Endothelial cell of umbilical vein (primary cell): ENCODE data around the gene DTX2. TPM values are rescaled to one million over a fixed set of nuclear protein-coding genes. Genes with fewer than 3 reads are reported as not detected.
A peak's percentile ranks its signal among the peaks of the same experiment; 100 is the strongest.
"Not testable (repeated sequence)": the region's sequence is repeated elsewhere in the genome, so short reads cannot be mapped to it uniquely, and the experiment has no call there.

Source experiments
- BruUV-seq: library from RNA; stranded (reverse); fragments of 400-500 nt; replicated peaks from 2 replicates; lab custom pipeline; 2021; lab: Mats Ljungman, UMichigan
- CTCF ChIA-PET: fragments of 300-600, 350-600 bp; sonication (Branson Sonifier 250); formaldehyde crosslinking; loops from one replicate; lab custom pipeline; 2021; ENCODE audit warnings: antibody characterized with exemption, inconsistent platforms; lab: Charles Lee
- POLR2A ChIA-PET: fragments of 300-600, 350-600 bp; sonication (Branson Sonifier 250); formaldehyde crosslinking; loops from one replicate; lab custom pipeline; 2021; ENCODE audit warnings: antibody characterized with exemption, inconsistent platforms; lab: Charles Lee
- DNase-seq: peaks from one replicate; pipeline ENCODE4 v3.0.0-alpha.2; 2011; ENCODE audit warnings: low read depth, low spot score
- FAIRE-seq: peaks from 2 replicates; lab custom pipeline; 2011; peaks lifted over from hg19 to GRCh38; lab: Jason Lieb, UNC
- H2AFZ ChIP-seq: 2 replicates; pipeline ENCODE4 v1.6.0; 2012; ENCODE audit warnings: low read depth, low read length, control low read depth, inconsistent platforms
- H3K27ac ChIP-seq: 2 replicates; pipeline ENCODE4 v1.5.1; 2011; ENCODE audit warnings: low read depth, mild to moderate bottlenecking, control low read depth, low read length, moderate library complexity; ENCODE audit not compliant: insufficient read depth
- H3K27me3 ChIP-seq, 2 experiments: 2 replicates each; pipeline versions ENCODE4 v1.6.0 to v1.6.1; 2011; ENCODE audit warnings: low read length in 2 of 2, mixed read lengths in 1 of 2; ENCODE audit not compliant: control insufficient read depth in 2 of 2, insufficient read depth in 2 of 2
- H3K36me3 ChIP-seq, 2 experiments: 2 replicates in 1 of 2; 3 replicates in 1 of 2; pipeline ENCODE4 v1.5.1; 2011; ENCODE audit warnings: low read length in 2 of 2, mild to moderate bottlenecking in 1 of 2, moderate library complexity in 1 of 2; ENCODE audit not compliant: control insufficient read depth in 2 of 2, insufficient read depth in 2 of 2; ENCODE audit errors: extremely low read depth in 1 of 2
- H3K4me1 ChIP-seq: 3 replicates; pipeline ENCODE4 v1.5.1; 2011; ENCODE audit warnings: mild to moderate bottlenecking, low read length; ENCODE audit not compliant: control insufficient read depth, insufficient read depth; ENCODE audit errors: extremely low read depth
- H3K4me2 ChIP-seq: 2 replicates; pipeline ENCODE4 v1.6.1; 2011; ENCODE audit warnings: low read length, control low read depth, mixed read lengths; ENCODE audit not compliant: insufficient read depth
- H3K4me3 ChIP-seq, 3 experiments: fragments of 200-600 bp in 1 of 3; sonication (generic), shearing (Covaris generic) in 1 of 3; replicated peaks in 1 of 3; 2 replicates each; pipeline ENCODE4 v1.5.1; 2011 to 2016; ENCODE audit warnings: control low read depth in 3 of 3, low read length in 3 of 3, mild to moderate bottlenecking in 2 of 3, inconsistent platforms in 1 of 3, low read depth in 1 of 3, moderate library complexity in 1 of 3; ENCODE audit not compliant: insufficient read depth in 1 of 3
- H3K79me2 ChIP-seq: 2 replicates; pipeline ENCODE4 v1.6.0; 2012; ENCODE audit warnings: low read length, inconsistent platforms; ENCODE audit not compliant: control insufficient read depth, insufficient read depth
- H3K9ac ChIP-seq: replicated peaks from 2 replicates; pipeline ENCODE3; 2011; ENCODE audit warnings: low read length, control low read depth; ENCODE audit not compliant: insufficient read depth; ENCODE audit errors: extremely low read depth
- H3K9me1 ChIP-seq: replicated peaks from 3 replicates; pipeline ENCODE4 v1.6.0; 2011; ENCODE audit warnings: mild to moderate bottlenecking, low read length; ENCODE audit not compliant: control insufficient read depth, insufficient read depth; ENCODE audit errors: extremely low read depth
- H3K9me3 ChIP-seq: replicated peaks from 2 replicates; pipeline ENCODE4 v1.5.1; 2012; ENCODE audit warnings: low read length, inconsistent platforms; ENCODE audit not compliant: control insufficient read depth, insufficient read depth
- H4K20me1 ChIP-seq: replicated peaks from 2 replicates; pipeline ENCODE3; 2011; ENCODE audit warnings: mild to moderate bottlenecking, low read length; ENCODE audit not compliant: control insufficient read depth, insufficient read depth; ENCODE audit errors: extremely low read depth
- dilution Hi-C: fragments of 300-500 bp; cut with MboI; formaldehyde crosslinking; loops from one replicate; pipeline ENCODE4 v1.15.0; 2019; ENCODE audit warnings: low sequenced_read_pairs; ENCODE audit not compliant: extremely low pct_ligation_motif_present
- intact Hi-C: fragments of 100-400 bp; cut with micrococcal nuclease; formaldehyde crosslinking; loops from one replicate; pipeline ENCODE4 v1.10.0; 2022
- polyA plus RNA-seq, 4 experiments: library from polyadenylated mRNA; depleted of rRNA in 3 of 4; stranded (reverse) in 3 of 4; unstranded in 1 of 4; fragments of >200 nt; gene quantifications; 2 replicates each; pipeline versions ENCODE4 v1.2.1 to v1.2.3, GENCODE V29; 2011 to 2012; ENCODE audit warnings: missing spikeins in 1 of 4
- total RNA-seq: library from RNA; stranded (reverse); gene quantifications from 2 replicates; pipeline ENCODE4 v1.2.3, GENCODE V29; 2021

Gene DTX2
- total and polyA plus RNA-seq, 2 donors (not counting 3 experiments of a cell fraction or from before 2014, with no cell fraction given), result 8.5 to 17.1 TPM

DNA sequence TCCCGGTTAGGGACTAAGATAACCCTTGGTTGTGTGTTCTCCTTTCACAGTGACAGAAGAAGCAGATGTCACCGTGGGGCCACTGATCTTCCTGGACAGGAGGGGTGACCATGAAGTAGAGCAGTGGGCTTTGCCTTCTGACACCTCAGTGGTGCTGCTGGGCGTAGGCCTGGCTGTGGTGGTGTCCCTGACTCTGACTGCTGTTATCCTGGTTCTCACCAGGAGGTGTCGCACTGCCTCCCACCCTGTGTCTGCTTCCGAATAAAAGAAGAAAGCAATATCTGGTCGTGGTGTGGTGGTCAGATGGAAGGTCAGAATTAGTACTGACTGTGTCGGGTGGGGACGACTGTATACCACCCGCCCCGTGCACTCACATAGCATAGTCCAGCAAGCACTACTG, 19.7 kb upstream of the DTX2 start:
- H3K4me2 ChIP-seq, dilution Hi-C loops, H3K36me3 ChIP-seq, H3K27me3 ChIP-seq, H2AFZ ChIP-seq, H3K9me3 ChIP-seq, H4K20me1 ChIP-seq, H3K4me3 ChIP-seq, DNase-seq, H3K79me2 ChIP-seq, H3K9me1 ChIP-seq, intact Hi-C loops, H3K9ac ChIP-seq, CTCF ChIA-PET, H3K4me1 ChIP-seq, POLR2A ChIA-PET, BruUV-seq, H3K27ac ChIP-seq: not testable (repeated sequence)
- peak; percentile 96 for FAIRE-seq

GRCh38 chr7:76442664-76443446, 18.7 kb upstream of the DTX2 start:
- FAIRE-seq, H3K9me3 ChIP-seq, POLR2A ChIA-PET, CTCF ChIA-PET, H3K27me3 ChIP-seq, H3K36me3 ChIP-seq, H4K20me1 ChIP-seq, dilution Hi-C loops, H3K79me2 ChIP-seq, DNase-seq, H3K9ac ChIP-seq, BruUV-seq, H2AFZ ChIP-seq, H3K4me3 ChIP-seq, H3K9me1 ChIP-seq, H3K4me2 ChIP-seq, H3K27ac ChIP-seq, H3K4me1 ChIP-seq, intact Hi-C loops: not testable (repeated sequence)

DNA sequence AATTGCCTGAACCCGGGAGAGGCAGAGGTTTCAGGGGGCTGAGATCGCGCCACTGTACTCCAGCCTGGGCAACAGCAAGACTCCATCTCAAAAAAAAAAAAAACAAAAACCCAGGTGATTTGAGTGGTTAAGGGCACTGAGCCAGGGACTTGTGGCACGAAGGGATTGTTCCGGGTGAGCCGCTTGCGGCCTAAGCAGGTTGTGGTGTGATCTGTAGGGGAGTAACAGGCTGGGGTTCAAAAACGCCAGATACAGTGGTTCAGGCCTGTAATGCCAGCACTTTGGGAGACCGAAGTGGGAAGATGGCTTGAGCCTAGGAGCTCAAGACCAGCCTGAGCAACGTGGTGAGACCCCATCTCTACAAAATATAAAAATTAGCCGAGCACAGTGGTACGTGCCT, 17.7 kb upstream of the DTX2 start:
- POLR2A ChIA-PET, BruUV-seq, H3K4me2 ChIP-seq, H3K9me3 ChIP-seq, H3K27ac ChIP-seq, FAIRE-seq, H3K27me3 ChIP-seq, dilution Hi-C loops, H3K9me1 ChIP-seq, H3K4me3 ChIP-seq, CTCF ChIA-PET, H2AFZ ChIP-seq, H3K36me3 ChIP-seq, H4K20me1 ChIP-seq, DNase-seq, H3K4me1 ChIP-seq, H3K79me2 ChIP-seq, H3K9ac ChIP-seq, intact Hi-C loops: not testable (repeated sequence)

DNA sequence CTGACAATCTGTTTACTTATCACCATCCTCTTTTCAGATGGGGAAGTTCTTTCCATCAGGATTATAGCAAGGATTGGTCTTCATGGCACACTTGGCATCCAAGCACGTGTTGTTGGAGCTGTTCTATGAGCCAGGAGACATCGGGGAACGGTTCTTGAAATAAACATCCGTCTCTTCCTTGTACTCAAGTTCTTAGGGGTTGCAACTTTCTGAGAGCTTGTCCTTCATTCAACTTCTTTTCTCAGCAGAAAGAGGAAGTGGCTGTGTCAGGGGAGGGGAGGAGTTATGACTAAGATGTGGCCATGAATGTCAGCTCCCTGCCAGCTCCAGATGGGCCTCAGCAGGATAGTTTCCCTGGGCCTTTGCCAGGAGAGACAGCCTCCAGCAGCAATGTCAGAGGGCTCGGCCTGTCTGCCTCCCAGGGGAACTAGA, 15.9 kb upstream of the DTX2 start:
- dilution Hi-C loops, H3K79me2 ChIP-seq, POLR2A ChIA-PET, H3K4me1 ChIP-seq, intact Hi-C loops, H4K20me1 ChIP-seq, H3K27me3 ChIP-seq, H3K4me3 ChIP-seq, H3K9me1 ChIP-seq, BruUV-seq, H3K36me3 ChIP-seq, H3K9me3 ChIP-seq, CTCF ChIA-PET, H3K9ac ChIP-seq, H3K4me2 ChIP-seq: not testable (repeated sequence)
- FAIRE-seq (peak; percentile 100), DNase-seq (peak; percentile 67)
- Histone ChIP-seq H3K27ac (peak overlapping the region; percentile 13), H2AFZ (peak overlapping the region; percentile 36)
